ENCODE data around the gene LTB. TPM values are rescaled to one million over a fixed set of nuclear protein-coding genes. Genes with fewer than 3 reads are reported as not detected.
A peak's percentile ranks its signal among the peaks of the same experiment; 100 is the strongest.

LTB gene
- total and polyA plus RNA-seq, 9 of the 15 experiments (the other 6 are each of a cell fraction or from before 2014, with no cell fraction given): 0.07 to 0.51 TPM; not detected in 7

DNA sequence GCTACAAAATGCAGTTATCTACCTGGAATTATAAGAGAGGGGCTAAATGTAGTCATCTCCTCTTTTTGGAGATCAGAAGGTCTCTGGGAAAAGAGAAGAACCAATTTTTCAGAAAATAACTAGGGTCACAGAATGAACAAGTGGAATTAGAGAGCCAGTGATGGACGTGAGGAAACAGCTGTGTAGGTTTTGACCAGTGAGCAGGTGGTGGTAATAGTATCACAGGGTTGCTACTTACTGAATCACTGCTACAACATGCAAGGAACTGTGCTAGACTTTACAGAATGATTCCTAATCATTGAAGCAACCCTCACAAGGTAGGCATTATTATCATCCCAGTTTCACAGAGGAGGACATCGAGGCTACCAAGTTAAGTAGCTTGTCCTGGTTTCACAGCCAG, 37.5 kb downstream of the LTB start:
- no peak for FAIRE-seq
- no peak overlapping the region for H3K27ac ChIP-seq (ENCODE audit: extremely low read depth, low read depth, low read length)
- POLR2A ChIA-PET: interaction anchor here (0.7 to 1.2 kb wide), 4 partner anchors 11 to 77 kb away, joined by 3 read pairs; no protein-coding TSS in a partner anchor
- H3K36me3 ChIP-seq (ENCODE audit: control insufficient read depth, insufficient read depth, low read length): peaks cover 30% of the 10 kb centered on the region
- peaks cover 59% of the 10 kb centered on the region for H3K79me2 ChIP-seq (ENCODE audit: control insufficient read depth, insufficient read depth, low read length)
- DNase-seq (ENCODE audit: extremely low read depth in 1 of 4, low spot score in 3 of 4): no peak
- TF ChIP-seq TAF7 (tag; IDR thresholded peaks at IDR 0.05): no peak
- no peak for TF ChIP-seq EZH2 (IDR thresholded peaks at IDR 0.05; ENCODE audit: borderline replicate concordance, low read depth, low read length)
- peaks cover 16 to 19% of the 10 kb centered on the region in 2 experiments for H3K4me1 ChIP-seq (replicated peaks in 1 of 2; ENCODE audit: control insufficient read depth in 2 of 2, insufficient read depth in 2 of 2, low read length in 2 of 2)
- no peak for ATAC-seq
- peaks cover 7% of the 10 kb centered on the region for H3K9me1 ChIP-seq (ENCODE audit: control insufficient read depth, insufficient read depth, low read length)
- H3K9ac ChIP-seq (ENCODE audit: insufficient read depth in 1 of 2, low read depth in 2 of 2, low read length in 2 of 2): no peak overlapping the region
- no TSS peak for BruUV-seq (replicated peaks)
- H3K9me3 ChIP-seq (replicated peaks; ENCODE audit: control insufficient read depth, insufficient read depth, low read depth, low read length): no peaks in the 10 kb centered on the region
- H3K4me3 ChIP-seq: no peak overlapping the region
- no peak overlapping the region for H2AFZ ChIP-seq (ENCODE audit: low read depth, low read length)
- no peak overlapping the region for H3K4me2 ChIP-seq (ENCODE audit: insufficient read depth, low read length)
- 8% methylated on average over 2 of the region's 2 CpGs for WGBS (ENCODE audit: insufficient coverage, low coverage, missing lambda C conversion rate)
- in situ Hi-C loops (cut with MboI): loop anchor here (5.0 to 25.0 kb wide), 3 partner anchors 53 to 1418 kb away; partner anchors contain the start of genes BRD2, C6orf47, GPANK1 and HLA-DMA
- CTCF ChIA-PET (ENCODE audit: low intra/inter-chr PET ratio): interaction anchor here (0.9 kb wide), 1 partner anchor 54 kb away, joined by 3 read pairs; no protein-coding TSS in a partner anchor
- no peaks in the 10 kb centered on the region for H3K27me3 ChIP-seq (ENCODE audit: control insufficient read depth in 2 of 2, insufficient read depth in 2 of 2, low read length in 2 of 2)
- intact Hi-C loops (cut with micrococcal nuclease): loop anchor here (5.0 to 10.0 kb wide), 2 partner anchors 147 to 230 kb away; partner anchors contain the start of gene VWA7
- H4K20me1 ChIP-seq (replicated peaks; ENCODE audit: control insufficient read depth, insufficient read depth, low read length): peaks cover 14% of the 10 kb centered on the region

DNA sequence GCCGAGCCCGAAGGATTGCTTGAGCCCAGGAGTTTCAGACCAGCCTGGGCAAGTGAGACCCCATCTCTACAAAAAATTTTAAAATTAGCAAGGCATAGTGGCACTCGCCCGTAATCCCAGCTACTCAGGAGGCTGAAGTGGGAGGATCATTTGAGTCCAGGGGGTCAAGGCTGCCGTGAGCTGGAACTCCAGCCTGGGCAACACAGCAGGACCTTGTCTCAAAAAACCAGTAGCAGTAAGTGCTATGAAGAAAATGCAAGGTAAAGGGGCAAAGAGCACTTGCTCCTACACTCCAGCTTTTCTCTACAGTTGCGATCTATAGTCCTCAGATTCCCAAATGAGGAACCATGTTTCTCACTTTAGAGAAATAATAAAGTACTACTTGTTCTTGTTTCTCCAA, 38.6 kb downstream of the LTB start:
- no TSS peak for BruUV-seq (replicated peaks)
- in situ Hi-C loops (cut with MboI): loop anchor here (25.0 kb wide), 1 partner anchor 1419 kb away; the partner anchor contains the start of genes BRD2 and HLA-DMA
- no peak overlapping the region for H3K4me3 ChIP-seq
- TF ChIP-seq, protein P1, sequence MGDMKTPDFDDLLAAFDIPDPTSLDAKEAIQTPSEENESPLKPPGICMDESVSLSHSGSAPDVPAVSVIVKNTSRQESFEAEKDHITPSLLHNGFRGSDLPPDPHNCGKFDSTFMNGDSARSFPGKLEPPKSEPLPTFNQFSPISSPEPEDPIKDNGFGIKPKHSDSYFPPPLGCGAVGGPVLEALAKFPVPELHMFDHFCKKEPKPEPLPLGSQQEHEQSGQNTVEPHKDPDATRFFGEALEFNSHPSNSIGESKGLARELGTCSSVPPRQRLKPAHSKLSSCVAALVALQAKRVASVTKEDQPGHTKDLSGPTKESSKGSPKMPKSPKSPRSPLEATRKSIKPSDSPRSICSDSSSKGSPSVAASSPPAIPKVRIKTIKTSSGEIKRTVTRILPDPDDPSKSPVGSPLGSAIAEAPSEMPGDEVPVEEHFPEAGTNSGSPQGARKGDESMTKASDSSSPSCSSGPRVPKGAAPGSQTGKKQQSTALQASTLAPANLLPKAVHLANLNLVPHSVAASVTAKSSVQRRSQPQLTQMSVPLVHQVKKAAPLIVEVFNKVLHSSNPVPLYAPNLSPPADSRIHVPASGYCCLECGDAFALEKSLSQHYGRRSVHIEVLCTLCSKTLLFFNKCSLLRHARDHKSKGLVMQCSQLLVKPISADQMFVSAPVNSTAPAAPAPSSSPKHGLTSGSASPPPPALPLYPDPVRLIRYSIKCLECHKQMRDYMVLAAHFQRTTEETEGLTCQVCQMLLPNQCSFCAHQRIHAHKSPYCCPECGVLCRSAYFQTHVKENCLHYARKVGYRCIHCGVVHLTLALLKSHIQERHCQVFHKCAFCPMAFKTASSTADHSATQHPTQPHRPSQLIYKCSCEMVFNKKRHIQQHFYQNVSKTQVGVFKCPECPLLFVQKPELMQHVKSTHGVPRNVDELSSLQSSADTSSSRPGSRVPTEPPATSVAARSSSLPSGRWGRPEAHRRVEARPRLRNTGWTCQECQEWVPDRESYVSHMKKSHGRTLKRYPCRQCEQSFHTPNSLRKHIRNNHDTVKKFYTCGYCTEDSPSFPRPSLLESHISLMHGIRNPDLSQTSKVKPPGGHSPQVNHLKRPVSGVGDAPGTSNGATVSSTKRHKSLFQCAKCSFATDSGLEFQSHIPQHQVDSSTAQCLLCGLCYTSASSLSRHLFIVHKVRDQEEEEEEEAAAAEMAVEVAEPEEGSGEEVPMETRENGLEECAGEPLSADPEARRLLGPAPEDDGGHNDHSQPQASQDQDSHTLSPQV (IDR thresholded peaks at IDR 0.05): no peak
- TF ChIP-seq CCAR2 (IDR thresholded peaks at IDR 0.05; ENCODE audit: low read depth, low read length) (no peak), NUFIP1 (IDR thresholded peaks at IDR 0.05; ENCODE audit: partially characterized antibody) (no peak), ZNF184 (CRISPR knock-in tag; IDR thresholded peaks at IDR 0.05) (no peak), KLF10 (CRISPR knock-in tag; IDR thresholded peaks at IDR 0.05) (no peak), ZNF436 (CRISPR knock-in tag; IDR thresholded peaks at IDR 0.05) (no peak)
- TF ChIP-seq, protein P2, sequence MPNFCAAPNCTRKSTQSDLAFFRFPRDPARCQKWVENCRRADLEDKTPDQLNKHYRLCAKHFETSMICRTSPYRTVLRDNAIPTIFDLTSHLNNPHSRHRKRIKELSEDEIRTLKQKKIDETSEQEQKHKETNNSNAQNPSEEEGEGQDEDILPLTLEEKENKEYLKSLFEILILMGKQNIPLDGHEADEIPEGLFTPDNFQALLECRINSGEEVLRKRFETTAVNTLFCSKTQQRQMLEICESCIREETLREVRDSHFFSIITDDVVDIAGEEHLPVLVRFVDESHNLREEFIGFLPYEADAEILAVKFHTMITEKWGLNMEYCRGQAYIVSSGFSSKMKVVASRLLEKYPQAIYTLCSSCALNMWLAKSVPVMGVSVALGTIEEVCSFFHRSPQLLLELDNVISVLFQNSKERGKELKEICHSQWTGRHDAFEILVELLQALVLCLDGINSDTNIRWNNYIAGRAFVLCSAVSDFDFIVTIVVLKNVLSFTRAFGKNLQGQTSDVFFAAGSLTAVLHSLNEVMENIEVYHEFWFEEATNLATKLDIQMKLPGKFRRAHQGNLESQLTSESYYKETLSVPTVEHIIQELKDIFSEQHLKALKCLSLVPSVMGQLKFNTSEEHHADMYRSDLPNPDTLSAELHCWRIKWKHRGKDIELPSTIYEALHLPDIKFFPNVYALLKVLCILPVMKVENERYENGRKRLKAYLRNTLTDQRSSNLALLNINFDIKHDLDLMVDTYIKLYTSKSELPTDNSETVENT (CRISPR knock-in tag; IDR thresholded peaks at IDR 0.05): no peak

More for the DNA sequence above, 38.6 kb downstream of the LTB start:
- H3K9me1 ChIP-seq (ENCODE audit: control insufficient read depth, insufficient read depth, low read length): peaks cover 15% of the 10 kb centered on the region
- peaks cover 61% of the 10 kb centered on the region for H3K79me2 ChIP-seq (ENCODE audit: control insufficient read depth, insufficient read depth, low read length)
- H3K27me3 ChIP-seq (ENCODE audit: control insufficient read depth in 2 of 2, insufficient read depth in 2 of 2, low read length in 2 of 2): no peaks in the 10 kb centered on the region
- ChIA-PET POLR2A (interaction anchor here (1.1 to 3.9 kb wide), 7 partner anchors 7 to 55 kb away, joined by 3 to 27 read pairs (median 20); partner anchors contain the start of gene LTB), CTCF (ENCODE audit: low intra/inter-chr PET ratio) (interaction anchor here (0.9 kb wide), 1 partner anchor 55 kb away, joined by 3 read pairs; no protein-coding TSS in a partner anchor)
- H3K9me3 ChIP-seq (replicated peaks; ENCODE audit: control insufficient read depth, insufficient read depth, low read depth, low read length): no peaks in the 10 kb centered on the region
- DNase-seq (ENCODE audit: extremely low read depth in 1 of 4, low spot score in 3 of 4) (no peak), FAIRE-seq (no peak), ATAC-seq (no peak)
- 94% methylated on average over 6 of the region's 6 CpGs for WGBS (ENCODE audit: insufficient coverage, low coverage, missing lambda C conversion rate)
- peak overlapping the region in 1 of 2 experiments; percentile 23; a peak in 1 of 4 replicates for H3K9ac ChIP-seq (ENCODE audit: insufficient read depth in 1 of 2, low read depth in 2 of 2, low read length in 2 of 2)
- no peak overlapping the region for H3K27ac ChIP-seq (ENCODE audit: extremely low read depth, low read depth, low read length)
- no peak overlapping the region for H2AFZ ChIP-seq (ENCODE audit: low read depth, low read length)
- intact Hi-C loops (cut with micrococcal nuclease): loop anchor here (5.0 to 10.0 kb wide), 2 partner anchors 146 to 231 kb away; partner anchors contain the start of gene VWA7
- peaks cover 24% of the 10 kb centered on the region for H4K20me1 ChIP-seq (replicated peaks; ENCODE audit: control insufficient read depth, insufficient read depth, low read length)
- H3K4me1 ChIP-seq (replicated peaks in 1 of 2; ENCODE audit: control insufficient read depth in 2 of 2, insufficient read depth in 2 of 2, low read length in 2 of 2): peaks cover 16 to 29% of the 10 kb centered on the region in 2 experiments
- H3K4me2 ChIP-seq (ENCODE audit: insufficient read depth, low read length): no peak overlapping the region
- H3K36me3 ChIP-seq (ENCODE audit: control insufficient read depth, insufficient read depth, low read length): peaks cover 30% of the 10 kb centered on the region

Measured in K562 (cell line).